ENCODE measurements around the gene TM2D3.

TM2D3 gene

GRCh38 chr15:101679806-101680205, 27.6 kb upstream of the TM2D3 start:
- H3K9me3 ChIP-seq = no peaks in the 10 kb centered on the region
- H3K27ac ChIP-seq = no peak overlapping the region
- no peaks in the 10 kb centered on the region for H3K27me3 ChIP-seq
- TF ChIP-seq CTCF (IDR thresholded peaks at IDR 0.05) = no peak
- H3K4me3 ChIP-seq (ENCODE audit: low read depth in 1 of 2, low read length in 1 of 2) = no peak overlapping the region
- no peaks in the 10 kb centered on the region for H3K36me3 ChIP-seq
- no peaks in the 10 kb centered on the region for H3K4me1 ChIP-seq (ENCODE audit: control insufficient read depth in 1 of 2, insufficient read depth in 1 of 2, low read depth in 1 of 2, low read length in 1 of 2)

- TF ChIP-seq CTCF (IDR thresholded peaks at IDR 0.05) = no peak
- no peaks in the 10 kb centered on the region for H3K36me3 ChIP-seq
- H3K9me3 ChIP-seq = no peaks in the 10 kb centered on the region
- no peak overlapping the region for H3K4me3 ChIP-seq (ENCODE audit: low read depth in 1 of 2, low read length in 1 of 2)
- H3K27ac ChIP-seq = no peak overlapping the region
- no peaks in the 10 kb centered on the region for H3K27me3 ChIP-seq
- H3K4me1 ChIP-seq (ENCODE audit: control insufficient read depth in 1 of 2, insufficient read depth in 1 of 2, low read depth in 1 of 2, low read length in 1 of 2) = no peaks in the 10 kb centered on the region
These were observed 24.7 kb upstream of the TM2D3 start for GRCh38 chr15:101676921-101677329.

- Histone ChIP-seq H3K27me3 (no peaks in the 10 kb centered on the region), H3K36me3 (no peaks in the 10 kb centered on the region), H3K27ac (no peak overlapping the region), H3K4me1 (ENCODE audit: control insufficient read depth in 1 of 2, insufficient read depth in 1 of 2, low read depth in 1 of 2, low read length in 1 of 2) (no peaks in the 10 kb centered on the region), H3K4me3 (ENCODE audit: low read depth in 1 of 2, low read length in 1 of 2) (no peak overlapping the region), H3K9me3 (no peaks in the 10 kb centered on the region)
- TF ChIP-seq CTCF (IDR thresholded peaks at IDR 0.05) = no peak
These were observed 23.8 kb upstream of the TM2D3 start for GRCh38 chr15:101675796-101676582.

- Histone ChIP-seq H3K27ac (no peak overlapping the region), H3K36me3 (no peaks in the 10 kb centered on the region), H3K9me3 (no peaks in the 10 kb centered on the region), H3K4me3 (ENCODE audit: low read depth in 1 of 2, low read length in 1 of 2) (no peak overlapping the region), H3K4me1 (ENCODE audit: control insufficient read depth in 1 of 2, insufficient read depth in 1 of 2, low read depth in 1 of 2, low read length in 1 of 2) (no peaks in the 10 kb centered on the region), H3K27me3 (no peaks in the 10 kb centered on the region)
- TF ChIP-seq CTCF (IDR thresholded peaks at IDR 0.05) = no peak
These were observed 22.8 kb upstream of the TM2D3 start for GRCh38 chr15:101675015-101675414.

GRCh38 chr15:101672298-101672697, 20.1 kb upstream of the TM2D3 start:
- Histone ChIP-seq H3K4me3 (ENCODE audit: low read depth in 1 of 2, low read length in 1 of 2) (no peak overlapping the region), H3K4me1 (ENCODE audit: control insufficient read depth in 1 of 2, insufficient read depth in 1 of 2, low read depth in 1 of 2, low read length in 1 of 2) (no peaks in the 10 kb centered on the region), H3K27ac (no peak overlapping the region), H3K36me3 (no peaks in the 10 kb centered on the region), H3K27me3 (no peaks in the 10 kb centered on the region), H3K9me3 (no peaks in the 10 kb centered on the region)
- TF ChIP-seq CTCF (IDR thresholded peaks at IDR 0.05) = no peak
